Glutamatergic neuron (in vitro differentiated cells): Measurements from ENCODE around the gene PSMF1. TPM values are rescaled to one million over a fixed set of nuclear protein-coding genes. Genes with fewer than 3 reads are reported as not detected.

Experiments used
- DNase-seq: peaks from one replicate; pipeline ENCODE4 v3.0.0; 2022
- H3K27ac Mint-ChIP-seq: one replicate; pipeline ENCODE4 v1.8.0; 2020; ENCODE audit warnings: mild to moderate bottlenecking, mixed read lengths, inconsistent platforms; ENCODE audit not compliant: unreplicated experiment
- H3K27me3 Mint-ChIP-seq: one replicate; pipeline ENCODE4 v1.8.0; 2020; ENCODE audit warnings: mild to moderate bottlenecking, moderate library complexity, mixed read lengths, inconsistent platforms; ENCODE audit not compliant: unreplicated experiment
- H3K36me3 Mint-ChIP-seq: one replicate; pipeline ENCODE4 v1.8.0; 2020; ENCODE audit warnings: mild to moderate bottlenecking, mixed read lengths, inconsistent platforms; ENCODE audit not compliant: unreplicated experiment
- H3K4me1 Mint-ChIP-seq: one replicate; pipeline ENCODE4 v1.8.0; 2020; ENCODE audit warnings: mild to moderate bottlenecking, low read depth, mixed read lengths, inconsistent platforms; ENCODE audit not compliant: unreplicated experiment
- H3K4me3 Mint-ChIP-seq: one replicate; pipeline ENCODE4 v1.8.0; 2020; ENCODE audit warnings: mild to moderate bottlenecking, mixed read lengths, inconsistent platforms; ENCODE audit not compliant: unreplicated experiment
- H3K9me3 Mint-ChIP-seq: one replicate; pipeline ENCODE4 v1.8.0; 2020; ENCODE audit warnings: mild to moderate bottlenecking, moderate library complexity, mixed read lengths, inconsistent platforms; ENCODE audit not compliant: unreplicated experiment
- CTCF ChIP-seq: fragments of 200-600 bp; sonication (generic); IDR thresholded peaks from one replicate; pipeline ENCODE4 v1.5.0; 2021; ENCODE audit not compliant: partially characterized antibody, unreplicated experiment
- total RNA-seq: library from RNA; stranded (reverse); fragmentation: NEBNext Ultra II Directional; extraction: Animal tissue kit (Norgen Biotek cat#: 25700); gene quantifications from one replicate; pipeline ENCODE4 v1.2.1, GENCODE V29; 2021; ENCODE audit not compliant: unreplicated experiment

The PSMF1 gene
- total RNA-seq, 1 donor from 2014 or later, result 241 TPM

GRCh38 chr20:1125277-1125676 is 6.9 kb downstream of the PSMF1 start:
- Mint-ChIP-seq H3K4me3 (no peak overlapping the region), H3K36me3 (peaks cover 4% of the 10 kb centered on the region), H3K9me3 (no peaks in the 10 kb centered on the region), H3K27me3 (no peaks in the 10 kb centered on the region), H3K4me1 (peaks cover 33% of the 10 kb centered on the region), H3K27ac (no peak overlapping the region)
- no peak for DNase-seq
- no peak for TF ChIP-seq CTCF

- H3K4me3 Mint-ChIP-seq, result no peak overlapping the region
- H3K36me3 Mint-ChIP-seq, result peaks cover 8% of the 10 kb centered on the region
These were observed 9.4 kb downstream of the PSMF1 start for GRCh38 chr20:1127840-1128239.

GRCh38 chr20:1130058-1130694 is 11.8 kb downstream of the PSMF1 start:
- peaks cover 1% of the 10 kb centered on the region for H3K27me3 Mint-ChIP-seq
- peaks cover 2% of the 10 kb centered on the region for H3K4me1 Mint-ChIP-seq
- TF ChIP-seq CTCF, result no peak
- no peak overlapping the region for H3K27ac Mint-ChIP-seq
- no peak for DNase-seq
- H3K4me3 Mint-ChIP-seq, result no peak overlapping the region
- peaks cover 10% of the 10 kb centered on the region for H3K36me3 Mint-ChIP-seq
- H3K9me3 Mint-ChIP-seq, result peaks cover 2% of the 10 kb centered on the region

More at GRCh38 chr20:1127840-1128239, 9.4 kb downstream of the PSMF1 start:
- TF ChIP-seq CTCF, result no peak
- Mint-ChIP-seq H3K9me3 (peaks cover 2% of the 10 kb centered on the region), H3K4me1 (peaks cover 14% of the 10 kb centered on the region), H3K27me3 (peaks cover 1% of the 10 kb centered on the region), H3K27ac (no peak overlapping the region)
- no peak for DNase-seq

- Mint-ChIP-seq H3K36me3 (peaks cover 10% of the 10 kb centered on the region), H3K27me3 (peaks cover 1% of the 10 kb centered on the region), H3K27ac (no peak overlapping the region), H3K9me3 (peaks cover 2% of the 10 kb centered on the region), H3K4me1 (peaks cover 2% of the 10 kb centered on the region), H3K4me3 (no peak overlapping the region)
- no peak for TF ChIP-seq CTCF
- no peak for DNase-seq
These were observed 12.4 kb downstream of the PSMF1 start for GRCh38 chr20:1130847-1131246.

- TF ChIP-seq CTCF, result no peak
- Mint-ChIP-seq H3K9me3 (peaks cover 2% of the 10 kb centered on the region), H3K4me1 (no peaks in the 10 kb centered on the region), H3K36me3 (peaks cover 10% of the 10 kb centered on the region), H3K4me3 (no peak overlapping the region), H3K27me3 (peaks cover 1% of the 10 kb centered on the region), H3K27ac (no peak overlapping the region)
- DNase-seq, result no peak
These were observed 13.0 kb downstream of the PSMF1 start for GRCh38 chr20:1131354-1131753.
